GM23248 (cell line): ENCODE results near the gene MSH3. TPM values are rescaled to one million over a fixed set of nuclear protein-coding genes. Genes with fewer than 3 reads are reported as not detected.

Experiments
- DNase-seq: peaks from one replicate; pipeline ENCODE4 v3.0.0-alpha.2; 2015
- H2AFZ ChIP-seq: fragments of 200-600 bp; sonication (generic); 2 replicates; pipeline ENCODE4 v1.6.1; 2016; ENCODE audit warnings: antibody characterized with exemption
- H3F3A ChIP-seq: fragments of 200-600 bp; sonication (generic); 2 replicates; pipeline ENCODE4 v1.6.1; 2016; ENCODE audit warnings: mild to moderate bottlenecking, antibody characterized with exemption, mixed run types; ENCODE audit not compliant: insufficient read depth
- H3K27ac ChIP-seq: fragments of 200-600 bp; sonication (generic); 2 replicates; pipeline ENCODE4 v1.5.1; 2016; ENCODE audit warnings: mild to moderate bottlenecking
- H3K27me3 ChIP-seq: fragments of 200-600 bp; sonication (generic); replicated peaks from 2 replicates; pipeline ENCODE4 v1.6.1; 2016; ENCODE audit warnings: mild to moderate bottlenecking; ENCODE audit not compliant: insufficient read depth
- H3K36me3 ChIP-seq: fragments of 200-600 bp; sonication (generic); 2 replicates; pipeline ENCODE4 v1.6.1; 2016; ENCODE audit warnings: low read depth, mild to moderate bottlenecking
- H3K4me1 ChIP-seq: fragments of 200-600 bp; sonication (generic); 2 replicates; pipeline ENCODE4 v1.6.1; 2016; ENCODE audit warnings: mild to moderate bottlenecking; ENCODE audit not compliant: insufficient read depth
- H3K4me2 ChIP-seq: fragments of 200-600 bp; sonication (generic); one replicate; pipeline ENCODE4 v1.6.1; 2016; ENCODE audit warnings: mild to moderate bottlenecking; ENCODE audit not compliant: unreplicated experiment
- H3K4me3 ChIP-seq: fragments of 200-600 bp; sonication (generic); 2 replicates; pipeline ENCODE4 v1.5.1; 2016; ENCODE audit warnings: mild to moderate bottlenecking
- H3K79me2 ChIP-seq: fragments of 200-600 bp; sonication (generic); 2 replicates; pipeline ENCODE4 v1.6.1; 2016; ENCODE audit warnings: mild to moderate bottlenecking; ENCODE audit not compliant: insufficient read depth
- H3K9ac ChIP-seq: fragments of 200-600 bp; sonication (generic); 2 replicates; pipeline ENCODE4 v1.6.1; 2016; ENCODE audit warnings: mild to moderate bottlenecking
- H3K9me2 ChIP-seq: fragments of 200-600 bp; sonication (generic); 2 replicates; pipeline ENCODE4 v1.6.1; 2016; ENCODE audit warnings: mixed run types, mild to moderate bottlenecking, moderate library complexity; ENCODE audit not compliant: insufficient read depth
- H3K9me3 ChIP-seq: fragments of 200-600 bp; sonication (generic); one replicate; pipeline ENCODE4 v1.6.1; 2017; ENCODE audit warnings: low read depth
- H4K20me1 ChIP-seq: fragments of 200-600 bp; sonication (generic); 2 replicates; pipeline ENCODE4 v1.6.0; 2016; ENCODE audit not compliant: insufficient read depth
- EZH2 ChIP-seq: fragments of 200-600 bp; sonication (generic); IDR thresholded peaks from 2 replicates; pipeline ENCODE4 v1.6.1; 2018; ENCODE audit warnings: antibody characterized with exemption, mild to moderate bottlenecking; ENCODE audit not compliant: insufficient read depth, poor library complexity, severe bottlenecking
- EZH2phosphoT487 ChIP-seq: fragments of 200-600 bp; sonication (generic); IDR thresholded peaks from 2 replicates; pipeline ENCODE4 v1.6.1; 2018; ENCODE audit warnings: antibody characterized with exemption, moderate library complexity, mild to moderate bottlenecking, low read depth; ENCODE audit not compliant: insufficient read depth
- WGBS, 2 experiments: methylation state at CpG; one replicate each; pipeline ENCODE4 v1.1.6; 2015 to 2017; ENCODE audit warnings: low lambda C conversion rate in 2 of 2, low coverage in 1 of 2; ENCODE audit errors: missing lambda C conversion rate in 2 of 2; 5-methylcytosine and 5-hydroxymethylcytosine counted together
- in situ Hi-C: fragments of 300-500 bp; cut with MboI; formaldehyde crosslinking; loops from 2 replicates; pipeline ENCODE4 v1.15.0; 2020
- polyA plus RNA-seq: library from polyadenylated mRNA; unstranded; fragments of >200 nt; fragmentation: Nextera tagmentation; extraction: Ambion mirVana; gene quantifications from 2 replicates; pipeline ENCODE4 v1.2.1, GENCODE V29; 2016
- total RNA-seq: library from RNA; depleted of rRNA; stranded (reverse); fragments of >200 nt; shearing (Covaris generic); gene quantifications from 2 replicates; pipeline ENCODE4 v1.2.3, GENCODE V29; 2014

The MSH3 gene
- total and polyA plus RNA-seq, 2 experiments from 2014 or later = 11.7 to 14.0 TPM

DNA sequence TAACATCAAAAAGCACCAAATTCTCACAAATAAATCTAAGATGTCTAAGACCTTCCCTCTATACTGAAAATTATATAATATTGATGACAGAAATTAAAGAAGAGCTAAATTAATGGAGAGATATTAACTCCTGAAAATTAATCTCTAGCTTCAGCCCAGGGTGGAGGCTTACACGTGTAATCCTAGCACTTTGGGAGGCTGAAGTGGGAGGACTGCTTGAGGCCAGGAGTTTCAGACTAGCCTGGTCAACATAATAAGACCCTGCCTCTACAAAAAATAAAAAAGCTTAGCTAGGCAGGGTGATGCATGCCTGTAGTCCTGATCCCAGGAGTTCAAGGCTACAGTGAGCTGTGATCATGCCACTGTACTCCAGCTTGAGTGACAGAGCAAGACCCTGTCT lies 44.8 kb upstream of the MSH3 start:
- 76 to 81% methylated on average over 1 of the region's 1 CpG for WGBS, 2 experiments
- Histone ChIP-seq H3K36me3 (no peaks in the 10 kb centered on the region), H3F3A (no peaks in the 10 kb centered on the region)

GRCh38 chr5:80615266-80615914 lies 39.1 kb upstream of the MSH3 start:
- TF ChIP-seq EZH2phosphoT487 (no peak), EZH2 (no peak)
- in situ Hi-C loops = no loop called here
- Histone ChIP-seq H3K4me1 (no peaks in the 10 kb centered on the region), H3K36me3 (no peaks in the 10 kb centered on the region), H2AFZ (no peak overlapping the region), H3F3A (no peaks in the 10 kb centered on the region), H3K9ac (no peak overlapping the region), H3K27ac (no peak overlapping the region), H4K20me1 (no peaks in the 10 kb centered on the region), H3K79me2 (no peaks in the 10 kb centered on the region), H3K4me2 (no peak overlapping the region), H3K9me3 (no peaks in the 10 kb centered on the region), H3K4me3 (no peak overlapping the region), H3K27me3 (no peaks in the 10 kb centered on the region), H3K9me2 (no peaks in the 10 kb centered on the region)
- 81 to 82% methylated on average over 17 of the region's 17 CpGs for WGBS, 2 experiments
- no peak for DNase-seq

More for the DNA sequence above, 44.8 kb upstream of the MSH3 start:
- no peak for DNase-seq
- no peaks in the 10 kb centered on the region for H3K79me2 ChIP-seq
- H3K4me3 ChIP-seq = no peak overlapping the region
- H2AFZ ChIP-seq = no peak overlapping the region
- H3K27ac ChIP-seq = no peak overlapping the region
- no peaks in the 10 kb centered on the region for H4K20me1 ChIP-seq
- in situ Hi-C loops = no loop called here
- no peak overlapping the region for H3K9ac ChIP-seq
- no peaks in the 10 kb centered on the region for H3K9me3 ChIP-seq
- TF ChIP-seq EZH2phosphoT487 (no peak), EZH2 (no peak)
- no peaks in the 10 kb centered on the region for H3K27me3 ChIP-seq
- H3K4me1 ChIP-seq = no peaks in the 10 kb centered on the region
- H3K4me2 ChIP-seq = no peak overlapping the region
- no peaks in the 10 kb centered on the region for H3K9me2 ChIP-seq

GRCh38 chr5:80618438-80618837 lies 36.0 kb upstream of the MSH3 start:
- no peak overlapping the region for H3K4me2 ChIP-seq
- no peak overlapping the region for H3K9ac ChIP-seq
- H3K9me3 ChIP-seq = no peaks in the 10 kb centered on the region
- no peaks in the 10 kb centered on the region for H4K20me1 ChIP-seq
- TF ChIP-seq EZH2phosphoT487 = no peak
- H3K27me3 ChIP-seq = no peaks in the 10 kb centered on the region
- in situ Hi-C loops = no loop called here
- H3K79me2 ChIP-seq = no peaks in the 10 kb centered on the region
- WGBS, 2 experiments = 97 to 98% methylated on average over 4 of the region's 4 CpGs
- no peaks in the 10 kb centered on the region for H3K9me2 ChIP-seq
- no peak for DNase-seq
- no peak overlapping the region for H3K4me3 ChIP-seq
- no peaks in the 10 kb centered on the region for H3K4me1 ChIP-seq
- H2AFZ ChIP-seq = no peak overlapping the region
- H3K36me3 ChIP-seq = no peaks in the 10 kb centered on the region
- H3K27ac ChIP-seq = no peak overlapping the region
- no peaks in the 10 kb centered on the region for H3F3A ChIP-seq

GRCh38 chr5:80619086-80619485 lies 35.4 kb upstream of the MSH3 start:
- Histone ChIP-seq H3K9me3 (no peaks in the 10 kb centered on the region), H3F3A (no peaks in the 10 kb centered on the region), H3K36me3 (no peaks in the 10 kb centered on the region), H3K4me2 (no peak overlapping the region), H4K20me1 (no peaks in the 10 kb centered on the region), H3K9me2 (no peaks in the 10 kb centered on the region), H3K4me1 (no peaks in the 10 kb centered on the region), H2AFZ (no peak overlapping the region), H3K27me3 (no peaks in the 10 kb centered on the region), H3K4me3 (no peak overlapping the region), H3K27ac (no peak overlapping the region), H3K79me2 (no peaks in the 10 kb centered on the region), H3K9ac (no peak overlapping the region)
- DNase-seq = no peak
- in situ Hi-C loops = no loop called here
- TF ChIP-seq EZH2 = no peak
- no peak for TF ChIP-seq EZH2phosphoT487
- WGBS, 2 experiments = 90 to 100% methylated on average over 1 of the region's 1 CpG

DNA sequence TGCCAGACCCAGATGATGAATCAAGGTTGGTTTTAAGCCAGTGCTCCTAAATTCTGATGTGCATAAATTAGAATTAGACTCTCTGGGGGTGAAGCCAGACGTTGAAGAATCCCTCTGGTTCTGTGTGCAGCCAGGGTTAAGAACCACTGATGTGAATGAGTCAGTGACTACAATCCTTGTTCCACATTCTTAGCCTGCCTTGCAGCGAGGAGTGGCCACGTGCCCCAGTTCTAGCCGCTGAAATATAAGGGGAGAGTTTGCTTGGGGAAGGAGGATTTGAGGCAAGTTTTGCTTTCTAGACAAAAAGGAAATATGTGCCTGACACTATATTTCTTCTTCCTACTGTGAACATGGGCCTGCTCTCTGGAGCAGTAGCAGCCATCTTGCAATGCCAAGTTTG lies 34.2 kb upstream of the MSH3 start:
- H3K4me3 ChIP-seq = no peak overlapping the region
- no peaks in the 10 kb centered on the region for H3K27me3 ChIP-seq
- in situ Hi-C loops = no loop called here
- H3K79me2 ChIP-seq = no peaks in the 10 kb centered on the region
- H3K4me1 ChIP-seq = no peaks in the 10 kb centered on the region
- no peaks in the 10 kb centered on the region for H4K20me1 ChIP-seq
- peak; percentile 56 for DNase-seq
- H3K4me2 ChIP-seq = no peak overlapping the region
- no peak overlapping the region for H3K27ac ChIP-seq
- peak overlapping the region; percentile 39; the same call in 1 of the 2 replicates for H2AFZ ChIP-seq
- no peaks in the 10 kb centered on the region for H3K36me3 ChIP-seq
- no peak for TF ChIP-seq EZH2
- TF ChIP-seq EZH2phosphoT487 = no peak
- H3K9me2 ChIP-seq = no peaks in the 10 kb centered on the region
- no peak overlapping the region for H3K9ac ChIP-seq
- H3K9me3 ChIP-seq = no peaks in the 10 kb centered on the region
- WGBS, 2 experiments = 39 to 57% methylated on average over 4 of the region's 4 CpGs
- no peaks in the 10 kb centered on the region for H3F3A ChIP-seq
